Thyroid gland (tissue), 4 donors: ENCODE results near the gene APBB2.

Experiments used
- POLR2A ChIP-seq, 2 donors: fragments of 450-650 bp; IDR thresholded peaks; one replicate each; pipeline ENCODE4 v1.6.1; 2017; ENCODE audit warnings: antibody characterized with exemption in 2 of 2, mild to moderate bottlenecking in 2 of 2, moderate library complexity in 1 of 2
- TF ChIP-seq, protein P1 (sequence below), 6 experiments: fragments of 200-600 bp in 3 of 6; fragments of 450-650 bp in 3 of 6; sonication (generic) in 3 of 6; IDR thresholded peaks; one replicate each; pipeline ENCODE4 v1.5.1; 2016 to 2019; ENCODE audit warnings: antibody characterized with exemption in 6 of 6, mild to moderate bottlenecking in 2 of 6, inconsistent platforms in 1 of 6, moderate library complexity in 1 of 6

DNA sequence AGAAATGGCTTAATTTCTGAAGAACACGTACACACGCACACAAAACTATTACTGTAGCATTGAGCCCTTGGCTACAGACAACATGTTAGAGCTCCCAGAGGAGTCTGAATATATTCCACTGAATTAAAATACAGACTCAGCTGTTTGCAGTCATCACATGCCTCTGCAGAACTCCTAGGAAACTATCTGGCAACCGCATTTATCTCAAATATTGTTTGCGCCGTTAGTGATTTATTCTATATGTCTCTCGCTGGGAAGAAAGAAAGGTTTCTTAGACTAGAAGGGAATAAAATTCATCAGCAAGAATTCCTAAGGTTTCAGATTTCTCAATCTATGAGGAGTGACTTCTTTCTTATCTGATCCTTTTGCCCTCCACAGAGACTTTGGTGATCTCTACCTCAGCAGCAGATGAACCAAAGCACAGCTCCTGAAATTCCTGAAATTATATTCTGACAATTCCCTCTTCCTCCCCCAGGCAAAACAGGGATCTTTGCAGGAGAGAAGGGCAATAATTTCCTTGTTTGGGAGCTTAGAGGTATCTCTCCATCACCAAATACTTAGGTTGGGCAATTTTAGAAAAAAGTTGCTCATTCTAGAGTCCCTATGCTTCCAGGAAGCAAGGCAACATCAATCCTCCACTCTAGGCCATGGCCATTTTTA is 199.2 kb downstream of the APBB2 start:
- TF ChIP-seq, protein P1, sequence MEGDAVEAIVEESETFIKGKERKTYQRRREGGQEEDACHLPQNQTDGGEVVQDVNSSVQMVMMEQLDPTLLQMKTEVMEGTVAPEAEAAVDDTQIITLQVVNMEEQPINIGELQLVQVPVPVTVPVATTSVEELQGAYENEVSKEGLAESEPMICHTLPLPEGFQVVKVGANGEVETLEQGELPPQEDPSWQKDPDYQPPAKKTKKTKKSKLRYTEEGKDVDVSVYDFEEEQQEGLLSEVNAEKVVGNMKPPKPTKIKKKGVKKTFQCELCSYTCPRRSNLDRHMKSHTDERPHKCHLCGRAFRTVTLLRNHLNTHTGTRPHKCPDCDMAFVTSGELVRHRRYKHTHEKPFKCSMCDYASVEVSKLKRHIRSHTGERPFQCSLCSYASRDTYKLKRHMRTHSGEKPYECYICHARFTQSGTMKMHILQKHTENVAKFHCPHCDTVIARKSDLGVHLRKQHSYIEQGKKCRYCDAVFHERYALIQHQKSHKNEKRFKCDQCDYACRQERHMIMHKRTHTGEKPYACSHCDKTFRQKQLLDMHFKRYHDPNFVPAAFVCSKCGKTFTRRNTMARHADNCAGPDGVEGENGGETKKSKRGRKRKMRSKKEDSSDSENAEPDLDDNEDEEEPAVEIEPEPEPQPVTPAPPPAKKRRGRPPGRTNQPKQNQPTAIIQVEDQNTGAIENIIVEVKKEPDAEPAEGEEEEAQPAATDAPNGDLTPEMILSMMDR (IDR thresholded peaks at IDR 0.05), result no peak
- no peak for TF ChIP-seq POLR2A (IDR thresholded peaks at IDR 0.05)
